Neuronal stem cell (in vitro differentiated cells): ENCODE data around the gene RBCK1.

Experiments used
- DNase-seq: peaks from one replicate; pipeline ENCODE4 v3.0.0-alpha.2; 2013; ENCODE audit warnings: low spot score
- H2AFZ ChIP-seq: one replicate; pipeline ENCODE4 v1.6.1; 2013; ENCODE audit warnings: mild to moderate bottlenecking, low read length, inconsistent platforms
- H2AK5ac ChIP-seq: 2 replicates; pipeline ENCODE4 v1.6.1; 2013; ENCODE audit warnings: low read depth, mild to moderate bottlenecking, inconsistent platforms, low read length, moderate library complexity, mixed read lengths
- H2BK120ac ChIP-seq: 2 replicates; pipeline ENCODE4 v1.6.1; 2013; ENCODE audit warnings: low read depth, mild to moderate bottlenecking, inconsistent platforms, low read length, moderate library complexity, mixed read lengths
- H2BK12ac ChIP-seq: one replicate; pipeline ENCODE4 v1.6.1; 2013; ENCODE audit warnings: low read length, inconsistent platforms
- H2BK15ac ChIP-seq: 2 replicates; pipeline ENCODE4 v1.6.1; 2013; ENCODE audit warnings: mild to moderate bottlenecking, low read length, inconsistent platforms, mixed read lengths
- H2BK5ac ChIP-seq: one replicate; pipeline ENCODE4 v1.6.1; 2013; ENCODE audit warnings: inconsistent platforms, mild to moderate bottlenecking, low read length, moderate library complexity
- H3K14ac ChIP-seq: one replicate; pipeline ENCODE4 v1.6.1; 2013; ENCODE audit warnings: low read length, inconsistent platforms
- H3K18ac ChIP-seq: 2 replicates; pipeline ENCODE4 v1.6.1; 2013; ENCODE audit warnings: low read length, inconsistent platforms
- H3K23ac ChIP-seq: 2 replicates; pipeline ENCODE4 v1.6.1; 2013; ENCODE audit warnings: low read depth, mild to moderate bottlenecking, mixed read lengths, low read length, inconsistent platforms; ENCODE audit not compliant: poor library complexity
- H3K27ac ChIP-seq: replicated peaks from 3 replicates; pipeline ENCODE4 v1.5.1; 2013; ENCODE audit warnings: low read length, inconsistent platforms
- H3K27me3 ChIP-seq, 3 experiments: 2 replicates each; pipeline ENCODE4 v1.6.1; 2013; ENCODE audit warnings: low read length in 3 of 3, mild to moderate bottlenecking in 2 of 3, inconsistent platforms in 1 of 3, low read depth in 1 of 3, mixed read lengths in 1 of 3, moderate library complexity in 1 of 3; ENCODE audit not compliant: control insufficient read depth in 3 of 3, insufficient read depth in 3 of 3
- H3K36me3 ChIP-seq, 2 donors: replicated peaks in 1 of 2; 2 replicates each; pipeline ENCODE4 v1.6.1; 2013; ENCODE audit warnings: low read length in 2 of 2; ENCODE audit not compliant: control insufficient read depth in 2 of 2, insufficient read depth in 2 of 2
- H3K4ac ChIP-seq: 2 replicates; pipeline ENCODE4 v1.6.1; 2013; ENCODE audit warnings: inconsistent platforms, mild to moderate bottlenecking, low read length, moderate library complexity
- H3K4me1 ChIP-seq, 2 donors: 1 replicate in 1 of 2; 2 replicates in 1 of 2; pipeline ENCODE4 v1.6.1; 2013; ENCODE audit warnings: low read length in 2 of 2, low read depth in 1 of 2; ENCODE audit not compliant: control insufficient read depth in 2 of 2, insufficient read depth in 1 of 2
- H3K4me2 ChIP-seq: one replicate; pipeline ENCODE4 v1.6.1; 2013; ENCODE audit warnings: mild to moderate bottlenecking, low read length, inconsistent platforms; ENCODE audit not compliant: insufficient read depth, poor library complexity, severe bottlenecking
- H3K4me3 ChIP-seq, 2 donors: 2 replicates each; pipeline ENCODE4 v1.5.1; 2013; ENCODE audit warnings: low read length in 2 of 2, mild to moderate bottlenecking in 2 of 2, inconsistent platforms in 1 of 2, moderate library complexity in 1 of 2
- H3K79me1 ChIP-seq: one replicate; pipeline ENCODE4 v1.6.1; 2013; ENCODE audit warnings: low read depth, mild to moderate bottlenecking, inconsistent platforms, low read length, moderate library complexity
- H3K9ac ChIP-seq: one replicate; pipeline ENCODE4 v1.6.1; 2013; ENCODE audit warnings: mild to moderate bottlenecking, low read depth, low read length, inconsistent platforms; ENCODE audit not compliant: poor library complexity
- H3K9me3 ChIP-seq, 2 donors: replicated peaks in 1 of 2; 2 replicates each; pipeline versions ENCODE3 to v1.6.1; 2013; ENCODE audit warnings: low read length in 2 of 2, mild to moderate bottlenecking in 2 of 2, inconsistent platforms in 1 of 2, low read depth in 1 of 2, mixed read lengths in 1 of 2, moderate library complexity in 1 of 2; ENCODE audit not compliant: control insufficient read depth in 2 of 2, insufficient read depth in 1 of 2
- H4K8ac ChIP-seq: one replicate; pipeline ENCODE4 v1.6.1; 2013; ENCODE audit warnings: low read depth, mild to moderate bottlenecking, inconsistent platforms, low read length, moderate library complexity
- H4K91ac ChIP-seq: one replicate; pipeline ENCODE4 v1.6.1; 2013; ENCODE audit warnings: low read length, low read depth, mild to moderate bottlenecking, inconsistent platforms; ENCODE audit not compliant: poor library complexity
- WGBS, 2 donors: extraction: QIAGEN DNeasy Blood & Tissue Kit; methylation state at CpG; one replicate each; pipeline ENCODE4 v1.1.7; 2013; ENCODE audit warnings: missing lambda C conversion rate in 2 of 2, mixed read lengths in 1 of 2; ENCODE audit not compliant: insufficient read length in 2 of 2, insufficient replicate concordance in 1 of 2; ENCODE audit errors: extremely low coverage in 2 of 2; 5-methylcytosine and 5-hydroxymethylcytosine counted together

The RBCK1 gene

GRCh38 chr20:362271-363254 is 45.5 kb upstream of the RBCK1 start:
- Histone ChIP-seq H4K91ac (peak overlapping the region; percentile 17), H3K4ac (no peak overlapping the region), H3K18ac (no peak overlapping the region), H2AK5ac (no peak overlapping the region), H4K8ac (peak overlapping the region; percentile 23), H2BK5ac (no peak overlapping the region), H3K4me2 (no peak overlapping the region), H3K14ac (no peak overlapping the region), H3K9ac (peak overlapping the region; percentile 74), H3K79me1 (no peaks in the 10 kb centered on the region), H2BK120ac (no peak overlapping the region), H2BK15ac (no peak overlapping the region), H3K36me3 (no peaks in the 10 kb centered on the region), H3K23ac (peak overlapping the region; percentile 0), H2AFZ (no peak overlapping the region), H3K27me3 (peaks cover 0 to 3% (median 0%) of the 10 kb centered on the region in 3 experiments), H3K27ac (no peak overlapping the region), H2BK12ac (no peak overlapping the region), H3K4me3 (peak overlapping the region in 1 of 2 donors; percentile 70), H3K9me3 (peaks cover 0 to 3% of the 10 kb centered on the region in 2 donors), H3K4me1 (peaks cover 12% of the 10 kb centered on the region in 2 donors)
- no peak for DNase-seq
- WGBS, 2 donors = no CpG with 5 or more reads among the region's 13 CpGs

- H2BK15ac ChIP-seq = peak overlapping the region; percentile 35
- no peak for DNase-seq
- WGBS, 2 donors = no CpG with 5 or more reads among the region's 13 CpGs
Observed at GRCh38 chr20:363319-364078, 44.6 kb upstream of the RBCK1 start.

DNA sequence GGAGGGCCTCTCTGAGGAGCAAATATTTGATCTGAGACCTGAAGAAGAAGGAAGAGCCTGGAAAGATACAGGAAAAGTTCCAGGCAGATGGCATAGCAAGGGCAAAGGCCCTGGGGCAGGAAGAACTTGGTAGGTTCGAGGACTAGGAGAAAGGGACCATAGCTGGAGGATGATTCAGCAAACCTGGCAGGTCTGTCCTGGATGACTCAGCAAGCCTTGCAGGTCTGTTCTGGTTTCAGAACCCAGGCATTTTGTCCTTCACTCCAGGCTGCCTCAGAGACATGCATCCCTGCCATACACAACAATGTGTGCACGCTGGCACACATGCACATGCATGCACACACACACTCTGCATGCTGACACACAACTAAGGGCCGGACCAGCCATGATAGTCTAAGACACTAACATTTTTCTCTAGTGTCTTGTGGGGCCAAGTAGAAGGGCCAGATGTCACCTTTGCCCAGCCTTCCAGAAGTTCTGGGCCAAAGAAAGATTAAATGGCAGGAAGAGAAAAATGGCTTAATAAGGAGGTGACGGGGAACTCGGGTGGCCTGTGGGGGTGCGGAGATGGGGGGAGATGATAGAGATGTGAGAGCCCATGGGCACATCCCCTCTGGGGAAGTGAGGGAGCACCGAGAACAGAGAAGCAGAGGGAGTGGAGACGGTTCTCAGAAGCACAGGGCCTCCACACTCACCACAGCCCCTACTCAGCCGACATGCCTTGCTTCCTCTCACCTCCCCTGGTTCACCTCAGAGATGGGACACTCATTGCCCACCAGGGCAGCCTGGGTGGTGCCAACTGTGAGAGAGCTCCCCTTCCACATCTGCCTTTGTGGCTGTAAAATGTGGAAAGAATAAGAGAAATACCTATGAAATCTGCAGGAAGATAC is 42.9 kb upstream of the RBCK1 start:
- Histone ChIP-seq H4K91ac (no peak overlapping the region), H3K9ac (no peak overlapping the region), H2AK5ac (no peak overlapping the region), H3K4ac (no peak overlapping the region), H3K18ac (no peak overlapping the region), H3K36me3 (no peaks in the 10 kb centered on the region), H2BK15ac (no peak overlapping the region), H2AFZ (no peak overlapping the region), H3K4me2 (no peak overlapping the region), H3K14ac (no peak overlapping the region), H2BK5ac (no peak overlapping the region), H3K79me1 (no peaks in the 10 kb centered on the region), H3K4me3 (no peak overlapping the region), H3K9me3 (peaks cover 0 to 3% of the 10 kb centered on the region in 2 donors), H2BK12ac (no peak overlapping the region), H2BK120ac (no peak overlapping the region), H3K27ac (no peak overlapping the region), H3K4me1 (peaks cover 9 to 12% of the 10 kb centered on the region in 2 donors), H3K23ac (no peak overlapping the region), H3K27me3 (peaks cover 0 to 8% (median 0%) of the 10 kb centered on the region in 3 experiments), H4K8ac (no peak overlapping the region)
- DNase-seq = no peak
- WGBS, 2 donors = no CpG with 5 or more reads among the region's 9 CpGs

More at GRCh38 chr20:363319-364078, 44.6 kb upstream of the RBCK1 start:
- Histone ChIP-seq H4K8ac (no peak overlapping the region), H3K9ac (no peak overlapping the region), H3K27me3 (peaks cover 0 to 3% (median 0%) of the 10 kb centered on the region in 3 experiments), H3K4me2 (no peak overlapping the region), H4K91ac (no peak overlapping the region), H2BK12ac (no peak overlapping the region), H3K18ac (peak overlapping the region; percentile 40), H3K4me1 (peaks cover 12% of the 10 kb centered on the region in 2 donors), H3K36me3 (no peaks in the 10 kb centered on the region), H3K27ac (no peak overlapping the region), H3K4me3 (peak overlapping the region in 1 of 2 donors; percentile 64), H3K4ac (no peak overlapping the region), H2BK5ac (no peak overlapping the region), H2BK120ac (no peak overlapping the region), H3K23ac (no peak overlapping the region), H2AFZ (peak overlapping the region; percentile 8), H3K79me1 (no peaks in the 10 kb centered on the region), H3K14ac (no peak overlapping the region), H3K9me3 (peaks cover 0 to 3% of the 10 kb centered on the region in 2 donors), H2AK5ac (no peak overlapping the region)
